Activated CD4-positive, alpha-beta T cell treated with anti-CD3 and anti-CD28 coated beads, Interleukin-10, Interleukin-2, amounts not matched to agents 100 ng/mL and 50 ng/mL, durations not matched to agents 16 hours and 8 hours (primary cell): Measurements from ENCODE around the gene SAT2.
A peak's percentile ranks its signal among the peaks of the same experiment; 100 is the strongest.
"Not testable (repeated sequence)": the region's sequence is repeated elsewhere in the genome, so short reads cannot be mapped to it uniquely, and the experiment has no call there.

Experiments
- DNase-seq: peaks from one replicate; pipeline ENCODE4 v3.0.0-alpha.2; 2020

The SAT2 gene

DNA sequence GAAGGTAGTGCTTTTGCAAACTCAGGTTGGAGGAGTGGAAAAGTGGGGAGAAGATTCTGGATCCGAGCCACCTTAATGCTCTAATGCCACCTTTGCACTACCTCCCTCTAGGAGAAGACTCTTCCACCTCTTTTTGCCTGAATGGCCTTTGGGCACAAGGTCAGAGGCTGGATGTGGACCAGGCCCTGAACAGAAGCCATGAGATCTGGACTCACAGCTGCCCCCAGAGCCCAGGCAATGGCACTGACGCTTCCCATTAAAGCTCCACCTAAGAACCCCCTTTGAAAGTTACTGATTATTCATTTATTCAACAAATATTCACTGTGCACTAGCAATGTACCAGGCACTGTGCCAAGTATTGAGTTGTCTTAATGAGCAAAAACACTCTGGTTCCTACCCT lies 5.5 kb upstream of the SAT2 start:
- DNase-seq = no peak

- DNase-seq = peak; percentile 61
Measured at GRCh38 chr17:7632492-7632894, 4.9 kb upstream of the SAT2 start.

DNA sequence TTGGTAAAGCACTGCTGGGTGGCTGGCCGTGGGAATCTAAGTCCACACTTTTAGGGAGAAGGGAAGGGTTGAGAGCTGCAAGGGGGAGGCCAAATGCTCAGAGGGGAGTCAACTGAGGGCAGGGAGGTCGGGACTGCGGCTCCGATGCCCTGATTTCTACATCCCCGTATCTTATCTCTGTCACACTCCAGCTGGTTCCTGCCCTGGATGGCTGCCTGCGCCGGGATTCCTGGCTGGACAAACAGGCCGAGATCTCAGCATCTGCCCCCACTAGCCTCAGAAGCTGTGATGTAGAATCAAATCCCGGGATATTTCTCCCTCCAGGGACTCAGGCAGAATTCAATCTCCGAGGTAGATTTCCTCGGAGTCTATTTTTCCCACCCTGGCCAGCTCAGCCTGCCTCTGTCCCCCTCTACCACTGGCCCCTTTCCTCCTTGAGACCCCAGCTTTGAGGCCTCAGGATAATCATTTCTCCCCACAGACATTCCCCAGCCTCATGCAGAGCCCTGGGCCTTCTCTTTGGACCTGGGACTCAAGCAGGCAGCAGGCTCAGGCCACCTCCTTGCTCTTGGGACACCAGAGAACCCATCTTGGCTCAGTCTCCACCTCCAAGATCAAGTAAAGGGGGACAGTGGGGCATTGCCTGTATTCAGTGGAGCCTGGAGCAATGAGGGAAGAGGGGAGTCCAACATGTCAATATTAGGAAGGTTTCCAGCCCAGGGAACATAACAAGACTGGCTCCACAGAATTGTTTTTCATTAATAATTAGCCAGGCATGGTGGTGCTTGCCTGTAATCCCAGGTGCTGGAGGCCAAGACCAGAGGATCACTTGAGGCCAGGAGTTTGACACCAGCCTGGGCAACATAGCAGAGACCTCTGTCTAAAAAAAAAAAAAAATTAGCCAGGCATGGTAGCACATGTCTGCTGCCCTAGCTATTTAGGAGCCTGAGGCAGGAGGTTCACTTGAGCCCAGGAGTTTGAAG lies 4.1 kb upstream of the SAT2 start:
- DNase-seq = no peak

DNA sequence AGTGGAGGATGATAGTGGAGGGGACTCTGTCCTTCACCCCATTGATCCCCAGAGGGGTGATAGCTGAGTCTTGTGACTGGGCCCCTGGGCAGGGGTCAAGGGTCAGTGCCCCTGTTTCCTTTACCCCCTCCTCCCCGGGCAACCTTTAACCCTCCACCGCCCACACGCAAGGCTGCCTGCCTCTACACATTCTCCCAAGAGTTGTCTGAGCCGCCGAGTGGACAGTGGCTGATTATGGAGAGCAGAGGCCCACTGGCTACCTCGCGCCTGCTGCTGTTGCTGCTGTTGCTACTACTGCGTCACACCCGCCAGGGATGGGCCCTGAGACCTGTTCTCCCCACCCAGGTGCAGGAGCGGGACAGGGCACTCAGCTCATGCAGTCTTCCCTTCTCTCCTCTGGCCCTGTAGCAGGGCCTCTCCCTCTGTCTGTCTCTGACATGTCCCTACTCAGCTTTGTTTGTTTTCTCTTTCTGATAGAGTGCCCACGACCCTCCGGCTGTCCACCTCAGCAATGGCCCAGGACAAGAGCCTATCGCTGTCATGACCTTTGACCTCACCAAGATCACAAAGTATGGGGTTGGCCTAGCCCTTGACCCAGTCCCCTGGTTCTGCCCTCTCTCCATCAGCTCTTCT lies 2.4 kb upstream of the SAT2 start, which contains the start of gene SHBG:
TSS of gene SHBG (plus strand) at position 197 of the 633 bp plus-strand sequence. CDS start at position 235, 38 bp downstream.
- DNase-seq = no peak

GRCh38 chr17:7626956-7627249 lies 718 bp downstream of the SAT2 start:
- DNase-seq = no peak

GRCh38 chr17:7626307-7626706 lies 1.3 kb downstream of the SAT2 start:
- DNase-seq = no peak

- not testable (repeated sequence) for DNase-seq
Measured at GRCh38 chr17:7625749-7626148, 1.9 kb downstream of the SAT2 start.

DNA sequence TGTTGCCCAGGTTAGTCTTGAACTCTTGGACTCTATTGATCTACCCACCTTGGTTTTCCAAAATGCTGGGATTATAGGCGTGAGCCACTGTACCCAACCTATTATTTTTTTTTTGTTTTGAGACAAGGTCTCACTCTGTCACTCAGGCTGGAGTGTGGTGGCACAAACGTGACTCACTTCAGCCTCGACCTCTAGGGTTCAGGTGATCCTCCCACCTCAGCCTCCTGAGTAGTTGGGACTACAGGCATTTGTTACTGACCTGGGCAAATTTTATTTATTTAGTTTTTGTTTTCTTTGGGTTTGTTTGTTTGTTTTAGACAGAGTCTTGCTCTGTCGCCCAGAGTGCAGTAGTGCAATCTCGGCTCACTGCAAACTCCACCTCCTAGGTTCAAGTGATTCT lies 4.0 kb downstream of the SAT2 start:
- DNase-seq = no peak

DNA sequence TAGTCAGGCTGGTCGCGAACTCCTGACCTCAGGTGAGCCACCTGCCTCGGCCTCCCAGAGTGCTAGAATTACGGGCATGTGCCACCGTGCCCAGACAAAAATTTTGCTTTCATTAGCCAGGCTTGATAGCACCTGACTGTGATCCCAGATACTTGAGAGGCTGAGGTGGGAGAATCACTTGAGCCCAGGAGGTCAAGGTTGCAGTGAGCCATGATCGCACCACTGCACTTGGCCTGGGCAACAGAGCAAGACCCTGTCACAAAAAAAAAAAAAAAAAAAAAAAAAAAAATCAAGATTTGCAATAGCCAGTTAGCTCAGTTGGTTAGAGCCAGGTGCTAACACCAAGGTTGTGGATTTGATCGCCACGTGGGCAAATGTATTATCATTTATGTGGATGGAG lies 6.8 kb downstream of the SAT2 start:
- no peak for DNase-seq

- DNase-seq = no peak
Measured at GRCh38 chr17:7618608-7619007, 9.0 kb downstream of the SAT2 start.

DNA sequence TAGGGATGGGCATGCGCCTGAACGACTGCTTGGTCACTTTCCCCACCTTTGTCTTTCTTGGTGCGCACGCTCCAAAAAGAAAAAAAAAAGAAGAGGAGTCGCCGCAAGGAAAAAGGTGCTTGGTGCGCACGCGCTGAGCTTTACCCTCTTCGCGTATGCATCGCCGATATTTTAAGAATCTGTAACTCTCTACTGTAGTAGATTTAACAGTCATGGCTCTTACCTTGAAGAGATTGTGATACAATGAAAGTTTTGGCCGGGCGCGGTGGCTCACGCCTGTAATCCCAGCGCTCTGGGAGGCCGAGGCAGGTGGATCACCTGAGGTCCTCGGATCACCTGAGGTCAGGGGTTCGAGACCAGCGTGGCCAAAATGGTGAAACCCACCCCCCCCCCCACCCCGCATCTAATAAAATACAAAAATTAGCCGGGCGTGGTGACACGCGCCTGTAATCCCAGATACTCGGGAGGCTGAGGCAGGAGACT lies 12.3 kb downstream of the SAT2 start:
- DNase-seq = no peak

DNA sequence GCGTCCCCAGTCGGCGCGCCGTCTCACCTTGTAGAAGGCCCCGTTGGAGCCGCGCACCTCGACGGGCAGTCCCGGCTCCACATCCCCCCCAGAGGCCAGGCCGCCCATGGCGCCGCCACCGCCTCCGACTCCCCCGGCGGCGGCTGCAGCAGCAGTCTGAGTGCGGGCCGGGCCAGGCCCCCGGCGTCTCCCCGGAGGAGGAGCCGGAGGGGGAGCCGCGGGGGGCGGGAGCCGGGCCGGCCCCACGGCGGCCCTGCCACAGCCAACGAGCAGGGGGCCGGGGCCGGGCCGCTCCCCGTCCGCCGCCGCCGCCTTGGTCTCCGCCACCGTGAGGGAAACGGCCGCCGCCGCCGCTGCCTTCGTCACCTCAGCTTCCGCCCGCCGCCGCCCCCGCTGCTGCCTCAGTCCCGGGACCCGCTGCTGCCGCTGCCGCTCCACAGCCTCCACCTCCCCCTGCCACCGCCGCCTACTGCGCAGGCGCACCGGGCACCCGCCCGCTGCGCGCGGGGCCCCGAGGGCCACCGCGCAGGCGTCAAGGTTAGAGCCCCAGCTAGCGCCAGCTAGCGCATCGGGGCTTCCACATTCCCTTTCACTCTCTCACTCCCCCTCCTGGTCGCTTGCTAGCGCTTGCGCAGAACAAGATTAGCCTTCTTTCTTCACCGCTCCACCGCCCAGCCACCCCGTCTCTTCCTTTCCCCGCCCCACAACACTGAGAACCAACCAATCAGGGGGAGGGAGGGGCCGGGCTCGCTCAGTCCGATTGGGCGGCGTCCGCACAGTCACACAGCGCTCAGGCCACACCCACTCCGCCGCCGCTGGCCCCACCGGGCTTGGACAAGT lies 13.0 kb downstream of the SAT2 start, which contains the start of gene FXR2:
TSS of gene FXR2 (minus strand) at position 473 of the 840 bp plus-strand sequence. CDS start at position 108, 365 bp downstream.
- peak; percentile 100 for DNase-seq

- peak; percentile 25 for DNase-seq
Measured at GRCh38 chr17:7613769-7614424, 13.7 kb downstream of the SAT2 start.

GRCh38 chr17:7612294-7612640 lies 15.4 kb downstream of the SAT2 start:
- no peak for DNase-seq

DNA sequence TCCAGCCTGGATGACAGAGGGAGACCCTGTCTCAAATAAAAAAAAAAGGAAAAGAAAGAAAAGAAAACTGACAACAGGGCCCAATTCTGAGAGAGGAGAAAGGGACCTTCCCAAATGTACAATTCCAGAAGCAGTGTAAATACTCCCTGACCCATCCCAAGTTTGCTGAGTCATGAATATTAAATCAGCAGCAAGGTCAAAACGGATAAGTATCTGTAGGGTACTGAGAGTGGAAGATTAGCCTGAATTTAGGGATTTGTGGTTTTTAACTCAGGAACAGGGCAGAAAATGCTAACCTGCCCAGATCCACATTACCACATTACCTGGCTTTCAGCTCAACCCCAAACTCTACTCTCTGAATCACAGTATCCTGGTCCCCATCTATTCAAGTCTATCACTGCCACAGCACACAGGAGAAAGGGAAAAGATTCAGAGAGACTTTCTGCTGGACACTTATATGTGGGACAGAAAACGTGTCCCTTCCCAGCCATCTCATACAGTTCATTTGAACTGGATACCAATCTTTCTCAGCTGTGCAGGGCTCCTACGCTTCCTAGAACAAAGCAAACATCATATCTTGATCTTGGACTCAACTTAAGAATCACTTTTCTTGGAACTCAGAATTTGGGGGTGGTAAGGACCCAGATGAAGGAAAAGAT lies 15.9 kb downstream of the SAT2 start:
- no peak for DNase-seq

DNA sequence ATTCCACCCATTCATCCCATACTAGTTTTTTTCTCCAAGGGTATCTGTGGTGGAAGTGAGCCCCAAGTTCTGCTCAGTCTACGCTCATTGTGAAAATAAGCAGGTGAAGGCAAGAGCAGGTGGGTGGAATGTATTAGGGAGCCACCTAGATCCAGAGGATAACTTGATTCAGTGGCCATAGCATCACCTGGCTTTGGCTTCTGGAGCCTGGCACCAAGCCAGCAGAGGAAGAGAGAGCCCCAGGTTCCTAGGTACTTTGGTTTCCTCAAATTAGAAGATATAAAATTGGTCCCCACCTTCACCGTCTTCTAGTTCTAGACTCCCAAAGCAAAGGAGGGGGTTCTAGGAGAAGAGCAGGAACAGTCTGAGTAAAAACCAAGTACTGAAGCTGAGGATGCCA lies 17.0 kb downstream of the SAT2 start:
- no peak for DNase-seq

- DNase-seq = no peak
Measured at GRCh38 chr17:7606280-7606679, 21.3 kb downstream of the SAT2 start.

- not testable (repeated sequence) for DNase-seq
Measured at GRCh38 chr17:7597561-7597960, 30.1 kb downstream of the SAT2 start.

DNA sequence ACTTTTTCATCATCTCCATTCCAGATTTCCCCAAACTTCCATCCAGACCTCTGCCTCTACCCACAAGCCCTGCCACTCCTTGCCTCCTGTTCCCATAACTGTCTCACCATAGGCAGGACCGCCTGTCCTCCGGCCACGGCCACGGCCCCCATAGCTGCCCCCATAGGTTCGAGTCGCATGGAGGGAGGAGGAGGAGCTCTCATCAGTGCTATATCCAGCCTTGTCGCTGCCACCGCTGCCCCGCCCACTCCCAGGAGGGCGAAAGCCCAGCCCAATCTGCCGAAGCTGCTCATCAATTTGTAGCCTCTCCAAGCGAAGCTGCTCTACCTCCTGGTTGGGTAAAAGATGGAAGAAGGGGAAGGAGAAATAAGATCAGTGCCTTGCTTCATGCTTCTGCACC lies 34.3 kb downstream of the SAT2 start:
- DNase-seq = no peak

DNA sequence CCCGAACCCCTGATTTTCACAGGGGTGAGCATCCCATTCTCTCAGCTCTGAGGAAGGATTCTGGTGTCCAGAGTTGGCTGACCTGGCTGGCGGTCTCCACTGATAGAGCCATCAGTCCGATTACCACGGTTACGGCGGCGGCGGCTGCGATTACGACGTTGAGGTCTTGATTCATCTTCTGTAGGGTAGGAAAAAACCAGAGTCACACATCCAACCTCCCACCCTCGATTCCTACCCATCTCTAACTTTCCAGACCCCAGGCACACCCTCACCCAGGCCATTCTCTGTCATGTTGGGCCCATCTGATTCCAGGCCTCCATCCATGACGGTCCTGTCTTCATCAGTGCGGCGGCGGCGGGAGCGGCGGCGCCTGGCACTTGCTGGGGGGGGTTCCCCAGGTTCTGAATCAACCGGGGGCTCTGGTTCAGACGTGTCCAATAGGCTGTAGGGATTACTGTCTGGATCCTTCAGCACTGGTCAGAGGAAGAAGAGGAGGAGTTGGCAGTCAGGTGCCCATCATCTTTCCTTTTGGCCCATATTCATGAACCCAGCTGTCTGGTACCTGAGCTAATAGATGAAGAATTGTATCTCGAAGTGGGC lies 35.1 kb downstream of the SAT2 start:
- DNase-seq = no peak

DNA sequence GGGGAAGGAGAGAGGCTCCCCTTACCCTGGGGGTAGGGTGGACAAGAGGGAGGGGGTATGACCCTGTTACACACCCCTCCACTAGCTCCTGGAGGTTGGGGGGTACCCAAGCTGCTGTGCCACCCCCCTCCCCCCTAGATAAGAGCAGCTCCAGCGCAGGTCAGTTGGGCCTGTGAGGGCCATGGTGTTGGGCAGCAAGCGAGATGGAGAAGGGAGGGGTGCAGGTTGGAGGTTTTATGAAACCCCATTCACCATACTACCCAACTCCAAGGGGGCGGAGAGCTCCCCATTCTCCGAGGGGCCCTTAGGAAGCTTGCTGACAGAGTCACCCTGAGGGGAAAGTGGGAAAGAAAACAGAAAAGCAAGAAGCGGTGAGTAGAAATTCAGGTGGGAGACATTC lies 36.0 kb downstream of the SAT2 start:
- DNase-seq = no peak

- DNase-seq = no peak
Measured at GRCh38 chr17:7590743-7591142, 36.9 kb downstream of the SAT2 start.
